ENCODE results near the gene LRRN2. TPM values are rescaled to one million over a fixed set of nuclear protein-coding genes. Genes with fewer than 3 reads are reported as not detected.

Gene LRRN2
- total and polyA plus RNA-seq, 2 of the 8 experiments (the other 6 are each of a cell fraction or from before 2014, with no cell fraction given), result 1.8 to 2.3 TPM

GRCh38 chr1:204733869-204734596 lies 48.5 kb upstream of the LRRN2 start:
- CTCF ChIA-PET (ENCODE audit: partially characterized antibody), result interaction anchor here (0.8 to 3.1 kb wide), 6 partner anchors 15 to 73 kb away, joined by 3 to 18 read pairs (median 4); no protein-coding TSS in a partner anchor
- Histone ChIP-seq H3K14ac (ENCODE audit: insufficient read length) (no peak overlapping the region), H2BK5ac (ENCODE audit: low read depth, low read length) (no peak overlapping the region), H3K23ac (ENCODE audit: insufficient read length) (no peak overlapping the region), H3K9me3 (ENCODE audit: insufficient read depth in 2 of 2, low read depth in 1 of 2, low read length in 1 of 2) (0 out of 4 replicates have a peak, but pooled peaks cover 0 to 2% of the 10 kb centered on the region in 2 experiments), H3K4me2 (ENCODE audit: insufficient read depth in 1 of 2, low read depth in 2 of 2, low read length in 2 of 2) (no peak overlapping the region), H2AFZ (ENCODE audit: low read length) (no peak overlapping the region), H2BK120ac (replicated peaks; ENCODE audit: low read depth, low read length) (no peak overlapping the region), H2BK20ac (ENCODE audit: low read length) (no peak overlapping the region), H3K18ac (ENCODE audit: extremely low read depth, low read length) (no peak overlapping the region), H3K27ac (ENCODE audit: low read depth, low read length) (no peak overlapping the region), H3K23me2 (ENCODE audit: low read depth, low read length) (no peaks in the 10 kb centered on the region), H3K4me1 (replicated peaks in 1 of 4; ENCODE audit: control insufficient read depth in 3 of 4, insufficient read depth in 4 of 4, low read length in 3 of 4) (peaks cover 0 to 6% (median 2%) of the 10 kb centered on the region in 4 experiments; a peak in 3 of 7 replicates), H3K4ac (replicated peaks; ENCODE audit: insufficient read length, low read depth, low read length) (no peak overlapping the region), H4K20me1 (replicated peaks in 1 of 2; ENCODE audit: control insufficient read depth in 1 of 2, insufficient read depth in 2 of 2, low read length in 2 of 2) (no peaks in the 10 kb centered on the region), H2AK5ac (ENCODE audit: low read depth, low read length) (no peak overlapping the region), H3K56ac (replicated peaks; ENCODE audit: insufficient read length, low read depth, low read length) (no peak overlapping the region), H3K79me1 (ENCODE audit: low read depth, low read length) (no peaks in the 10 kb centered on the region), H4K5ac (ENCODE audit: insufficient read length, low read depth, low read length) (no peak overlapping the region), H3K36me3 (ENCODE audit: control insufficient read depth in 2 of 4, insufficient read depth in 4 of 4, low read length in 3 of 4) (no peaks in the 10 kb centered on the region), H2BK15ac (ENCODE audit: low read length) (no peak overlapping the region), H4K91ac (replicated peaks; ENCODE audit: insufficient read length, low read length) (no peak overlapping the region), H4K8ac (ENCODE audit: extremely low read depth, insufficient read depth, low read length) (no peak overlapping the region), H3K27me3 (replicated peaks in 1 of 4; ENCODE audit: control insufficient read depth in 3 of 4, extremely low read depth in 1 of 4, insufficient read depth in 3 of 4, low read length in 3 of 4) (no peaks in the 10 kb centered on the region; a peak in 1 of 7 replicates), H2BK12ac (ENCODE audit: low read depth, low read length) (0 out of 2 replicates have a peak overlapping the region, but pooled peaks have one; percentile 31), H3K79me2 (ENCODE audit: control insufficient read depth in 1 of 2, insufficient read depth in 2 of 2, low read length in 2 of 2) (no peaks in the 10 kb centered on the region), H3K9ac (replicated peaks in 1 of 4; ENCODE audit: extremely low read depth in 1 of 4, low read depth in 3 of 4, low read length in 3 of 4) (no peak overlapping the region), H3K4me3 (ENCODE audit: extremely low read depth in 1 of 4, insufficient read depth in 2 of 4, low read depth in 3 of 4, low read length in 4 of 4) (no peak overlapping the region)
- POLR2A ChIA-PET (ENCODE audit: partially characterized antibody), result interaction anchor here (0.9 kb wide), 1 partner anchor 12 kb away, joined by 3 read pairs; no protein-coding TSS in a partner anchor
- 86% methylated on average over 12 of the region's 12 CpGs; no CpG with 5 or more reads in 1 of the 2 experiments for WGBS, 2 experiments (ENCODE audit: extremely low coverage in 1 of 2, insufficient coverage in 1 of 2, insufficient read length in 1 of 2, insufficient replicate concordance in 2 of 2, low coverage in 1 of 2, low lambda C conversion rate in 2 of 2, missing lambda C conversion rate in 1 of 2)
- FAIRE-seq (no peak), DNase-seq (ENCODE audit: low read depth in 1 of 2, low spot score in 2 of 2) (peak in 1 of 2 experiments; percentile 27)
- TF ChIP-seq GTF2F1 (IDR thresholded peaks at IDR 0.05; ENCODE audit: borderline replicate concordance, low read depth, low read length), result no peak
